Thoracic aorta (tissue), 2 donors: ENCODE data around the gene PCBP4. TPM values are rescaled to one million over a fixed set of nuclear protein-coding genes. Genes with fewer than 3 reads are reported as not detected.
"Not testable (repeated sequence)": the region's sequence is repeated elsewhere in the genome, so short reads cannot be mapped to it uniquely, and the experiment has no call there.

Experiments used
- ATAC-seq: fragments of 150-250 bp; one replicate; pipeline ENCODE4 v1.8.0; 2017; ENCODE audit warnings: low read depth; ENCODE audit not compliant: insufficient number of reproducible peaks, low FRiP score
- DNase-seq: peaks from one replicate; pipeline ENCODE4 v3.0.0-alpha.2; 2020; ENCODE audit warnings: low spot score
- H3K27ac ChIP-seq, 2 donors: fragments of 200-600 bp; sonication (generic); 1 replicate in 1 of 2; 2 replicates in 1 of 2; pipeline ENCODE4 v1.5.1; 2016; ENCODE audit warnings: mild to moderate bottlenecking in 2 of 2, moderate library complexity in 2 of 2
- H3K27me3 ChIP-seq: fragments of 200-600 bp; sonication (generic); replicated peaks from 2 replicates; pipeline ENCODE4 v1.6.0; 2016; ENCODE audit warnings: mild to moderate bottlenecking; ENCODE audit not compliant: insufficient read depth
- H3K36me3 ChIP-seq: fragments of 200-600 bp; sonication (generic); one replicate; pipeline ENCODE4 v1.5.1; 2016
- H3K4me1 ChIP-seq, 2 donors: fragments of 200-600 bp; sonication (generic); 1 replicate in 1 of 2; 2 replicates in 1 of 2; pipeline versions ENCODE4 v1.5.1 to v1.6.0; 2016; ENCODE audit warnings: low read depth in 2 of 2, mild to moderate bottlenecking in 1 of 2; ENCODE audit not compliant: control insufficient read depth in 1 of 2
- H3K4me3 ChIP-seq: fragments of 200-600 bp; sonication (generic); 2 replicates; pipeline ENCODE4 v1.5.1; 2016; ENCODE audit warnings: mild to moderate bottlenecking
- H3K9me3 ChIP-seq: fragments of 200-600 bp; sonication (generic); 2 replicates; pipeline ENCODE4 v1.5.1; 2016
- CTCF ChIP-seq: fragments of 200-600 bp; sonication (generic); IDR thresholded peaks from one replicate; pipeline ENCODE4 v1.5.1; 2019; ENCODE audit warnings: antibody characterized with exemption
- total RNA-seq, 2 donors: library from RNA; depleted of rRNA; stranded (reverse); fragments of >200 nt; gene quantifications; one replicate each; pipeline versions ENCODE4 v1.1.0 to v1.2.3, GENCODE V29; 2016

PCBP4 gene
- total RNA-seq, 2 donors from 2014 or later, result 127 to 144 TPM

GRCh38 chr3:51932471-51933370 lies 34.5 kb downstream of the PCBP4 start:
- Histone ChIP-seq H3K4me3 (no peak overlapping the region), H3K27ac (no peak overlapping the region), H3K36me3 (peaks cover 39% of the 10 kb centered on the region), H3K9me3 (no peaks in the 10 kb centered on the region), H3K4me1 (no peaks in the 10 kb centered on the region), H3K27me3 (no peaks in the 10 kb centered on the region)
- ATAC-seq, result no peak
- TF ChIP-seq CTCF, result no peak
- DNase-seq, result no peak

GRCh38 chr3:51931756-51932155 lies 35.5 kb downstream of the PCBP4 start:
- Histone ChIP-seq H3K9me3 (no peaks in the 10 kb centered on the region), H3K36me3 (peaks cover 35% of the 10 kb centered on the region), H3K4me3 (no peak overlapping the region), H3K27ac (no peak overlapping the region), H3K4me1 (no peaks in the 10 kb centered on the region), H3K27me3 (no peaks in the 10 kb centered on the region)
- ATAC-seq (no peak), DNase-seq (no peak)
- no peak for TF ChIP-seq CTCF

GRCh38 chr3:51930439-51930838 lies 36.8 kb downstream of the PCBP4 start:
- H3K27me3 ChIP-seq, result no peaks in the 10 kb centered on the region
- no peaks in the 10 kb centered on the region for H3K4me1 ChIP-seq
- no peak overlapping the region for H3K27ac ChIP-seq
- peaks cover 23% of the 10 kb centered on the region for H3K36me3 ChIP-seq
- DNase-seq, result no peak
- no peaks in the 10 kb centered on the region for H3K9me3 ChIP-seq
- TF ChIP-seq CTCF, result no peak
- ATAC-seq, result no peak
- H3K4me3 ChIP-seq, result no peak overlapping the region

GRCh38 chr3:51929420-51930003 lies 37.7 kb downstream of the PCBP4 start:
- TF ChIP-seq CTCF, result no peak
- Histone ChIP-seq H3K27me3 (no peaks in the 10 kb centered on the region), H3K27ac (no peak overlapping the region), H3K4me3 (no peak overlapping the region), H3K36me3 (peaks cover 16% of the 10 kb centered on the region), H3K9me3 (no peaks in the 10 kb centered on the region), H3K4me1 (no peaks in the 10 kb centered on the region)
- no peak for ATAC-seq
- no peak for DNase-seq

- not testable (repeated sequence) for H3K4me3 ChIP-seq, DNase-seq, ATAC-seq, H3K27me3 ChIP-seq, H3K27ac ChIP-seq, H3K9me3 ChIP-seq, H3K4me1 ChIP-seq
- peaks cover 11% of the 10 kb centered on the region for H3K36me3 ChIP-seq
These were observed 38.3 kb downstream of the PCBP4 start for GRCh38 chr3:51928981-51929380.
